Measurements from ENCODE around the gene WRAP73. TPM values are rescaled to one million over a fixed set of nuclear protein-coding genes. Genes with fewer than 3 reads are reported as not detected.

WRAP73 gene
- total and polyA plus RNA-seq, 12 donors, result 5.1 to 29.6 (median 18.1) TPM

DNA sequence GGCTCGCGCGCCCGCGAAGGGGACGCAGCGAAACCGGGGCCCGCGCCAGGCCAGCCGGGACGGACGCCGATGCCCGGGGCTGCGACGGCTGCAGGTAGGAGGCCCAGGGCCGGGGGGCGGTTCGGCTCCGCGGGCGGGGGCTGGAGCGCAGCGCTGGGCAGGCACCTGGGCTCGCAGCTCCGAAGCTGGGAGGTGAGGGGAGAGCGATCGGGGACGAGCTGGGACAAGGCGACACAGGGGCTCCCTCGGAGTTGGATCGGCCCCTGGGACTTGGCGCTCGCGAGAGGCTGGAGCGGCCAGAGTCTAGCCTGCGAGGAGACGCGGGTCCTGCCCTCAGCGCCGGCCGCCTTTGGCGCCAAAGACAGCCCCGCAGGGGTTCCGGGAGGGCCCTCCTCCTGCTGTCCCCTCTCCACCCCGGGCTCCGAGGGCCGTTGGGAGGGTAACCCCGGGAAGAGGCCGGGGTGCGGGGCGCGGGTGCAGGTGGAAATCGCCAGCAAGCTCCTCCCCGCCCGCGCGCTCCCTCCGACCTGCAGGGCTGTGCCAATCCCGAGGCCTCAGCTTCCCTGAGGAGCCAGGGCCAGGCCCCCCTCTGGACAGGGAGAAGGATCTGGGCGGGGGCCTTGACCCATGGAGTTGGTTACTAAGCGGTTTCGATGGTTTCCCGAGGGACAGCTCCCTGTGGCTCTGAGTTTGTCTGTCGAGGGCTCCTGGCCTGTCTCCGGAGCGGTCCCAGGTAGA is 2.8 kb upstream of the WRAP73 start:
- Histone ChIP-seq H3K4me3 (peak overlapping the region in 1 of 4 donors; percentile 47), H3K36me3 (replicated peaks in 1 of 2) (no peaks in the 10 kb centered on the region), H3K27ac (no peak overlapping the region), H3K27me3 (peaks cover 38% of the 10 kb centered on the region), H3K9me3 (replicated peaks in 1 of 3) (no peaks in the 10 kb centered on the region), H3K4me1 (replicated peaks in 1 of 2) (peaks cover 7 to 35% of the 10 kb centered on the region in 2 donors)
- DNase-seq, result no peak
- 6 to 54% (median 28%) methylated on average over 3 to 68 of the region's 68 CpGs for WGBS, 4 donors
- TF ChIP-seq CTCF (IDR thresholded peaks at IDR 0.05) (no peak), POLR2A (IDR thresholded peaks at IDR 0.05) (no peak)
- intact Hi-C loops (cut with DNase I), result no loop called here

DNA sequence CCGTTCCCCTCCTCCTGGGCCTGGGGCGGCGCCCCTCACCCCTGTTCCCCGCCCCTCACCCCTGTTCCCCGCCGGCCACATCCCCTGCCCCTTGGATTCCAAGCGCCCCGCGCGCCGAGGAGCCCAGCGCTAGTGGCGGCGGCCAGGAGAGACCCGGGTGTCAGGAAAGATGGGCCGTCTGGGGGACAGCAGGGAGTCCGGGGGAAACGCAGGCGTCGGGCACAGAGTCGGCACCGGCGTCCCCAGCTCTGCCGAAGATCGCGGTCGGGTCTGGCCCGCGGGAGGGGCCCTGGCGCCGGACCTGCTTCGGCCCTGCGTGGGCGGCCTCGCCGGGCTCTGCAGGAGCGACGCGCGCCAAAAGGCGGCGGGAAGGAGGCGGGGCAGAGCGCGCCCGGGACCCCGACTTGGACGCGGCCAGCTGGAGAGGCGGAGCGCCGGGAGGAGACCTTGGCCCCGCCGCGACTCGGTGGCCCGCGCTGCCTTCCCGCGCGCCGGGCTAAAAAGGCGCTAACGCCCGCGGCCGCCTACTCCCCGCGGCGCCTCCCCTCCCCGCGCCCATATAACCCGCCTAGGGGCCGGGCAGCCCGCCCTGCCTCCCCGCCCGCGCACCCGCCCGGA is 2.1 kb upstream of the WRAP73 start, which contains the start of gene TP73:
Gene TP73, plus strand, starts transcription at position 587 of the 618 bp plus-strand sequence. CDS start 29,850 bp downstream, outside the sequence.
- 0 to 1% methylated on average over 78 to 80 of the region's 80 CpGs; no CpG with 5 or more reads in 2 of the 4 donors for WGBS, 4 donors
- H3K27me3 ChIP-seq, result peaks cover 38% of the 10 kb centered on the region

DNA sequence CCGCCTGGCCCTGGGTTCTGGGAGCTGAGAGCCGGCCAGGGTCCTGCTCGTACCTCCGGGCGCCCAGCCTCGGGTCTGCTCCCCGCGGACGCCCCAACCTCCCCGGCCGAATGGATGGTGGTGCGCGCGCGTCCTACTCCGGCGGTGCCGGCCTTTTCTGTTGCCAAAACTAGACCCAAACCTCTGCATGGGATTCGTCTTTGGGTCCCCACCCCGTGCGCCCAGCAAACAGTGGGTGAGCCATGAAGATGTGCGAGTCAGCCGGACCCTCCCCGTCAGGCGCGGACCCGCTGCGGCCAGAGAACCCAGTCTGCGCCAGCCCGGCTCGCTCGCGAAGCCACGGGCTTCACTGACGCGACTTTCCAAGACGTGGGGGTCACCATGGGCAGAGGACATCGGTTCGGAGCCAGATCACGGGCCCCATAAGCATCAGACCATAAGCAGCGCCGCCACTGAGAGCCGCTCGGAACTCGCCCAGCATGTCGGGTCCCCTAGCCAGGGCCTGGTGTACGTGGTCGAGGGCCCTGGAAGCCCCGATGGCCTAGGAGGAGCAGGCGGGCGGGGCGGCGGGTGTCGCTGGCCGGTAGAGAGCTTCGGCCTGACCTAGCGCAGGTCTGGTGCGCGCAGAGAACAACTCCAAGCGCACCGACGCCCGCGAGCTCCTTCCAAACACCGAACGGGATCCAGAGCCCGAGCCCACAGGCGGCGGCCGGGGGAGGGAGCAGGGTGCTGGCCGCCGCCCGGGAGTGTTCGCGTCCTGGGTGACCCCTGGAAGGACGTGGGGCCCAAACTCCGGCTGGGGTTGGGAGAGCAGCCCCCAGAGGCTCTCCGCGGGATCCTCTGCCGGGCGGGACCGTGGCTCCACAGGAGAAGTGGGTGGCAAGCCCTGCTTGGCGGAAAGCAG is 1.4 kb upstream of the WRAP73 start:
- DNase-seq, result no peak
- H3K9me3 ChIP-seq (replicated peaks in 1 of 3), result no peaks in the 10 kb centered on the region
- peaks cover 0 to 9% of the 10 kb centered on the region in 2 donors for H3K36me3 ChIP-seq (replicated peaks in 1 of 2)
- H3K27me3 ChIP-seq, result peaks cover 38% of the 10 kb centered on the region
- intact Hi-C loops (cut with DNase I), result no loop called here
- H3K4me1 ChIP-seq (replicated peaks in 1 of 2), result peaks cover 7 to 35% of the 10 kb centered on the region in 2 donors
- WGBS, 4 donors, result 8 to 17% (median 9%) methylated on average over 18 to 83 of the region's 83 CpGs
- H3K27ac ChIP-seq, result no peak overlapping the region
- peak overlapping the region in 1 of 4 donors; percentile 86 for H3K4me3 ChIP-seq
- TF ChIP-seq CTCF (IDR thresholded peaks at IDR 0.05) (no peak), POLR2A (IDR thresholded peaks at IDR 0.05) (no peak)

More for the DNA sequence above, 2.1 kb upstream of the WRAP73 start, which contains the start of gene TP73:
- peak within 1 kb of the TSS in 1 of 4 donors; percentile 47 for H3K4me3 ChIP-seq
- DNase-seq, result no peak
- peaks cover 7 to 35% of the 10 kb centered on the region in 2 donors for H3K4me1 ChIP-seq (replicated peaks in 1 of 2)
- intact Hi-C loops (cut with DNase I), result no loop called here
- H3K36me3 ChIP-seq (replicated peaks in 1 of 2), result peaks cover 0 to 1% of the 10 kb centered on the region in 2 donors
- no peak for TF ChIP-seq CTCF (IDR thresholded peaks at IDR 0.05)
- TF ChIP-seq POLR2A (IDR thresholded peaks at IDR 0.05), result no peak
- no peak within 1 kb of the TSS for H3K27ac ChIP-seq
- H3K9me3 ChIP-seq (replicated peaks in 1 of 3), result no peaks in the 10 kb centered on the region

Measured in adrenal gland (tissue), 12 donors.